NOMO-1 treated with dmso at 0.1 percent for 144 hours (cell line): ENCODE data around the gene POLR3K.

Source experiments
- DNase-seq: peaks from one replicate; lab custom pipeline; 2025; ENCODE audit not compliant: unreplicated experiment; lab: John Stamatoyannopoulos, UW

The POLR3K gene

DNA sequence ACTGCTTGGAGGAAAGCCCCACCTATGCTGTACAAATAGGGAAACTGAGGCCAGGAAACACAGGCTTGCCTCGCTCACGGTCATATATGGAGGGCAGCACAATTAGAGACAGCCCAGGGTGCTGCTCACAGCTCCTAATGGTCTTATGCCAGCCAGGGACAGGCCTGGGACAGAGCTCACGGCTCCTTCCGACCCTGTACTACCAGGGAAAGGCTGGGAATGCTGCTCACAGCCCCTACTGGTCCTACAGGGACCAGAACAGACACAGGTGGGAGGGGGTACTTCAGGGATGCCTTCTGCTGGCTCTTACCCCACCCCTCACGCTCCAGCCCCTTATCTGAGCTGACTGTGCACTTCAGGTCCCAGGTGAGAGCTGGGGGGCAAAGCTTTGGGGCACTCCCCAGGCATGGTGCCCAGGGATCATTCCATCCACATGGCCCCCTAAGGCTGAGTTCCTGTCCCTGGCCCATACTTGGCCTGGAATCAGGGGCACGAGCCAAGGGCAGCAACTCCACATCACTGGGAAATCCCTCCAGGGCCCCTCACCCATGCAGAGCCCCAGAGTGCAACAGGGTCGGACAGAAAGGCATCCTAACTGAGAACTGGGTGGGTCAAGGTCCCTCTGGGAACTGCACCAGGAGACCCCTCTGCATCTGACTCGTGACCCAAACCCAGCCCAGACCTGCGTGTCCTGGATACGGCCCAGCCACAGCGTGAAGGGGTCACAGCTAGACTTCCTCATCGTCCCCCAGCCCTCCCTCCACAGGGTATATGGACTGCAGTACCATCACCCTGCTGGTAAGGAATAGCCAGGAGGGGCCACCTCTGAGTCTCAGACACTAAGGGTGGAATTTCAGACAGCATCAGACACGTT lies 13.1 kb upstream of the POLR3K start:
- DNase-seq: no peak

GRCh38 chr16:65745-66144 lies 12.3 kb upstream of the POLR3K start:
- DNase-seq: peak; percentile 52

- DNase-seq: no peak
Observed at GRCh38 chr16:64914-65255, 11.5 kb upstream of the POLR3K start.

DNA sequence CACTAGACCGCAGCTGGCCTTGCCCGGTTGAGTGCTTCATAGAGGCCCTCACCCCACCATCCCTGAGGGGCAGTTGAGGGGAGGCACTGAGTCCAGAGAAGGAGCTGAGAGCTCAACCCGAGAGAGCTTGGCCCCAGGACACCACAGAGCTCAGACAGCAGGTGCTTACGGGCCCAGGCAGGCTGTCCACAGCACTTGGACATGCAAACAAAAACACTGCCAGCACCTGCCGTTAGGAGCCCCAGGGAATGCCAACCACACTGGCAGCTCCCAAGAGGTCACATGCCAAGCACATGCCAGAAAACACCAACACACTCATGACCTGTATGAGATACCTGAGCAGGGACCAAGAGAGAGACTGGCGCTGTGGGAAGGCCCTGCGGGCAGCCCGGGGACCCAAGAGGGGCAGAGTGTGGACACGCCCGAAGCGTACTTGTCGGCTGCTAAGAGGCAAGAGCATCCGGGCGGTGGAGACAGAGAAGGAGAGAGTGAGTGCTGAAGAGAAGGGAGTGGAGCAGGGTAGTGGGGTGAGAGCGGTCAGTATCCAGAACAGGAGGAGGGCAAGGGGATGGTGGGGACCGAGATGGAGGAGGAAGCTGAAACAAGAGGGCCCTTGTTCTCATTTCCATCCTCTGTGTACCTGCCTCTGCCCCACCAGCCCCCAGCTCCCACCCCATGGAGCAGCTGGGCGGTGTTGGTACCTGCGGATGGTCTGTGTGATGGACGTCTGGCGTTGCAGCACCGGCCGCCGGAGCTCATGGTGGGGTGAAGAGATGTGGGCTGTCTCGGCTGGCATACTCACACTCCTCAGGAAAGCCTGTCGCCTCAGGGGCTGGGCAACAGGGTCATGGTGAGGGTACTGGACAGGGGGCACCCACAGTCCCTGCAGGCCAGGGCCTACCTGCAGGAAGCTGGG lies 10.8 kb upstream of the POLR3K start:
- no peak for DNase-seq

DNA sequence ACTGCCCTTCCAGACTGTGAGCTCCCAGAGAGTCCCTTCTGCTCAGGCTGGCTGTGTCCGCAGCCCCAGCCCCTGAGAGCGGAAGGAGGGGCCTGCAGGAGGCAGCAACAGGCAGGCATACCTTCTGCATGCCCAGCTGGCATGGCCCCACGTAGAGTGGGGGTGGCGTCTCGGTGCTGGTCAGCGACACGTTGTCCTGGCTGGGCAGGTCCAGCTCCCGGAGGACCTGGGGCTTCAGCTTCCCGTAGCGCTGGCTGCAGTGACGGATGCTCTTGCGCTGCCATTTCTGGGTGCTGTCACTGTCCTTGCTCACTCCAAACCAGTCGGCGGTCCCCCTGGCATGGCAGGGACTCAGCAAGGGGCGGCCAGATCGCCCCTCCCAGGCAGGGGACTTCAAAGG lies 10.1 kb upstream of the POLR3K start:
- no peak for DNase-seq

DNA sequence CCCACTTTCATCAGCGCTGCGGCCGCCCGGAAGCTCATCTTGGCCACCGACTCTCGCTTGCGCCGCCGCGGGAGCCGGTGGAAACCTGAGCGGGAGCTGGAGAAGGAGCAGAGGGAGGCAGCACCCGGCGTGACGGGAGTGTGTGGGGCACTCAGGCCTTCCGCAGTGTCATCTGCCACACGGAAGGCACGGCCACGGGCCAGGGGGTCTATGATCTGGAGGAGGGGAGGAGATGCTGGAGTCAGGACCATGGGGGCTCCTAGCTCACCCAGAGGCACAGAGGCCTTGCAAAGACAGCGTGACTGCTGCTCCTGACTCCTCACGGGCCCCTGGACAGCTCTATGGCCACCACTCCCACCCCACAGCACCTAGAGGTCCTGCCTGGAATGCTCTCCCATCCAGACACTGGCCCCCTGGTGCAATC lies 9.6 kb upstream of the POLR3K start:
- no peak for DNase-seq

DNA sequence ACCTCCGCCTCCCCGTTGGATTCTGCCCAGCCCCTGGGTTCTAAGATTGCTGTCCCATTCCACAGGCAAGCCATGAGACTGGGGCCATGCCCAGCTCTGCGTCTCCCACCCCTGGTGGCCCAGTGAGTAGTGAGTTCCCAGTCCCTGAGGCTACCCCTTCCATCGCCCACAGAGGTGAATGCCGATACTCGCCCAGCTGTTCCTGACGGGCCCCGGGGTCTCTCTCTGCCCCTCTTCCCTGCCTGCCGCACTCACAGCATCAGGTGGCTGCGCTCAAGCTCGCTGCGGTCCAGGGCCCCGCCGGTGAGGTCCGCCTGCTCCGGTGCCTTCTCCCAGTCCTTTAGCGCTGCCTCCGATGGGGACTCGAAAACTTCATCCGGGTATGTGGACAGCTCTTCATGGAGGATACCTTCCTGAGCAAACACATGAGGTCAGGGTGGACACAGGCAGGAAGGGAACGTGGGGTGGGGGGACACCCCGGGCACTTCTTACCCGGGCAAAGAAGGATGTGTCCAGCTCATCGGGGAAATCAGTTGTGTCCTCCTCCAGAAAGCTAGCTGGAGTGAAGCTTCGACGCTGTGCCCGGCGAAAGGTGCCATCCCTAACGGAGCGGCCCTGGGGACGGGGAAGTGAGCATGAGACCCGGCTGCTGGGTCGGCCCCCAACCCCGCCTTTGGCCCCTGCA lies 9.0 kb upstream of the POLR3K start:
- no peak for DNase-seq

- DNase-seq: no peak
Observed at GRCh38 chr16:61879-62281, 8.5 kb upstream of the POLR3K start.

- no peak for DNase-seq
Observed at GRCh38 chr16:60929-61878, 7.8 kb upstream of the POLR3K start.

GRCh38 chr16:60166-60565 lies 6.8 kb upstream of the POLR3K start:
- no peak for DNase-seq

GRCh38 chr16:59440-60059 lies 6.1 kb upstream of the POLR3K start:
- DNase-seq: no peak

GRCh38 chr16:58491-59439 lies 5.4 kb upstream of the POLR3K start:
- no peak for DNase-seq

GRCh38 chr16:57711-58110 lies 4.3 kb upstream of the POLR3K start:
- DNase-seq: no peak

- DNase-seq: no peak
Observed at GRCh38 chr16:56231-56927, 3.0 kb upstream of the POLR3K start.

DNA sequence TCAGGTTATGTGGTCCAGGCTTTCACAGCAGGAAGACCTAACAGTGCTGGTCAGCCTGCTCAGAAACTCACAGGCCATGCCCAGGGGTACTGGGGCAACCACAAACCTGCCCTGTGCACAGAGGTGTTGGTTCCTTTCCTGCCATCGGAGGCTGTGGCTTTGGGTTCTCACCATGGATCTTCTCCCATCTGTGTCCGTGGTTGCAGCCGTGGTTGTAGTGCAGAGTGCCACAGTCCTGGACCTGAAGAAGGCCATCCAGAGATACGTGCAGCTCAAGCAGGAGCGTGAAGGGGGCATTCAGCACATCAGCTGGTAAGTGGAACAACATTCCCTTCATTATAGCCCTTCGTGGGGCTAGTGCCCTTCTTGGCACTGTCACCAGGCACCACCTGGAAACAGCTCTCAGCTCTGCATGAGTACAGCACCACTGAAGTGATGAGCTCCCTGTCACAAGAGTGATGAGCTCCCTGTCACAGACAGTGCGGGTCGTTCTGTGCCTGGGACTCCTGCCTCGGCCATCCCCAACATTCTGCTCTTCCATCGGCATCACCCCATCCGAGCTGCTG lies 2.2 kb upstream of the POLR3K start:
- DNase-seq: no peak

DNA sequence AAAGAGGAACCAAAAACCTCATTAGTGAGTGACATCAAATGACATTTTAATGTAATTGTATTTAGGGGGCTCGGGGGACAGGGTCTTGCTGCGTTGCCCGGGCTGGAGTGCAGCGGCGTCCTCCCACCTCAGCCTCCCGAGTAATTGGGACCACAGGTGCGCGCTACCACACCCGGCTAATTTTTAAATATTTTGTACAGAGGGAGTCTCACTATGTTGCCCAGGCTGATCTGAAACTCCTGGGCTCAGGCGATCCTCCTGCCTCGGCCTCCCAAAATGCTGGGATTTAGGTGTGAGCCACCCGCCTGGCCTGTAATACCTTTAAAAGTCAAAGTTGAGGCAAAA lies 801 bp upstream of the POLR3K start:
- no peak for DNase-seq

DNA sequence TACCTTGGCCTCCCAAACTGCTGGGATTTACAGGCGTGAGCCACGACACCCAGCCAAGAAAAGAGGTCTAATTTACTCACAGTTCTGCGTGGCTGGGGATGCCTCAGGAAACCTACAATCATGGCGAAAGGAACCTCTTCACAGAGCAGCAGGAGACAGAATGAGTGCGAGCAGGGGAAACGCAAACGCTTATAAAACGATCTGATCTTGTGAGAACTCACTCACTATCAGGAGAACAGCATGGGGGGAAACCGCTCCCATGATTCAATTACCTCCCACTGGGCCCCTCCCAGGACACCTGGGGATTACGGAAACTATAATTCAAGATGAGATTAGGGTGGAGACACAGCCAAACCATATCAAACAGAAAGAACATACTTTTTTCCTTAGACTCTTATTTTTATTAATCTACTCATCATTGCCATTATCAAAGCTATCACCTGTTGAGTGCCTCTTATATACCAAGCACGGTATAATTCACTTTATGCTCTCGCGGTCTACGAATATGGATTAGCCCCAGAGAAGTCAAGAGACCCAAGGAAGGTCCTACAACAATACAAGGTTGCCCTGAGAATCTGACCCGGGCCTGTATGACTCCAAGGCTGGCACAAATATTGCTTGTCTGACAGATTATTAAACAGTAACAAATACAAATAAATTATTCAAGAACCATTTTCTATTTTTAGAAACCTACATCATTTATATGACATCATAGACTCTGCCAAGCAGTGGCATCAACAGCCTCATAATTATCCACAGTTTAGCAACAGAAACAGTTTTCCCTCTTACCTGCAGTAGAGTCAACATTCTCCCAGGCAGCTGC lies 2.4 kb downstream of the POLR3K start:
- no peak for DNase-seq
